ENCODE results near the gene HOXB2.

The HOXB2 gene

DNA sequence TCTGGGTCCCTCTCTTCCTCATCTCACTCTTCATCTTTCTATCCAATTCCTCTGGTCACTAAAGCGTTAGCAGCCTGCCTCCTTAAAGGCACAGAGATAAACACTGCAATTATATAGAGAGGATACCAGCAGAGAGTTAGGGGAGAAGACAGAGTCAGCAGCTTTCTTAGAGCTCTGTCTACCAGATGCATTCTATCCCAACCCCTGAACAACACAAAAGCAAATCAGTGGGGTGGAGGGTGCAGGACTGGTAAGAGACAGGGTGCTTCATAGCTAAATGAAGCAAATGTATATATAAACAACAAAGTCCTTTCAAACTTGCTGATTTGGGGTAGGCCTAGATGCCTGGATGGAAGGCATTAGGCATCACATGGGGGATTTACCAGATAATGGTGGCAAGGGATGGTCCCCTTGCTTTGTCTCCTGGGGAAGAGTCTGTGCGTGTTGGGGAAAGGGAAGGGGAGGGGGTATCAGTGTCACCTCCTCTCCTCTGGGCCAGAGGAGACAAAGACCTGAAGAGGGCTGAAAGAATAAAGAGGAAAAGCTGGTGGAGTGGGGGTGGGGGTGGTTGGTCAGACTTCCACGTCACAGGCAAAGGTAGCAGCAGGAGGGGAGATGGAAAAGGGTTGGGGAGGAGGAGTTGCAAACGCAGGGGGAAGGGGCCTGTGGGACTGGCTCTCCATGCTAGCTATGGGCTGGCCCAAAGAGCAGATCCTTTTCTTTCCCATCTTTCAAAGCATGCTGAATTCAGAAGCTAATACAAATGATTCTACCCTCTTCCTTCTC is 21.2 kb upstream of the HOXB2 start:
- DNase-seq (ENCODE audit: low read depth), result no peak

DNA sequence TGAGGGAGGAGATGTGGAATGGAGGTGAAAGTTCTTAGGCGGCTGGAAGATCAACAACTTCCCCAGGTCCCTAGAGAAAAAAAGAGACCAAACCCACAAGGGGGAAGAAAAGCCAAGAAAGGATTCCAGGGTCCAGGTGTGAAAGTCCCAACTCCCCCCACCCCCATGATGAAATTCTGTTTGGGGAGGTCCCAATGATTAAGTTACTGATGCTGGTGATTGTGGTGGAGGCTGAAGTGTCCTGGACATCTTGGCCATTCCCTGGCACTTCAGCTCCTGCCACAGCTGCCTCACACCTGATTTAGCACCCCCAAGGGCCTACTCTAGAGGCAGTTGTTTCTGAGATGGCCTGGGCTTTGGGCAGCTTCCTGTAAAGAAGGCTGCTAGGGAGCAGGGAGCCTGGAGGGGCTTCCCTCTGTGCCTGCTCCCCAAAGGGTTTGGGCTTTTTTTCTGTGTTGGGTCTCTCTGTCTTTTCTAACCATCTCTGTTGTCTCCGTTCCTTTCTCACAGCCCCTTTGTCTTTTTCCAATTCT is 20.2 kb upstream of the HOXB2 start:
- no peak for DNase-seq (ENCODE audit: low read depth)

DNA sequence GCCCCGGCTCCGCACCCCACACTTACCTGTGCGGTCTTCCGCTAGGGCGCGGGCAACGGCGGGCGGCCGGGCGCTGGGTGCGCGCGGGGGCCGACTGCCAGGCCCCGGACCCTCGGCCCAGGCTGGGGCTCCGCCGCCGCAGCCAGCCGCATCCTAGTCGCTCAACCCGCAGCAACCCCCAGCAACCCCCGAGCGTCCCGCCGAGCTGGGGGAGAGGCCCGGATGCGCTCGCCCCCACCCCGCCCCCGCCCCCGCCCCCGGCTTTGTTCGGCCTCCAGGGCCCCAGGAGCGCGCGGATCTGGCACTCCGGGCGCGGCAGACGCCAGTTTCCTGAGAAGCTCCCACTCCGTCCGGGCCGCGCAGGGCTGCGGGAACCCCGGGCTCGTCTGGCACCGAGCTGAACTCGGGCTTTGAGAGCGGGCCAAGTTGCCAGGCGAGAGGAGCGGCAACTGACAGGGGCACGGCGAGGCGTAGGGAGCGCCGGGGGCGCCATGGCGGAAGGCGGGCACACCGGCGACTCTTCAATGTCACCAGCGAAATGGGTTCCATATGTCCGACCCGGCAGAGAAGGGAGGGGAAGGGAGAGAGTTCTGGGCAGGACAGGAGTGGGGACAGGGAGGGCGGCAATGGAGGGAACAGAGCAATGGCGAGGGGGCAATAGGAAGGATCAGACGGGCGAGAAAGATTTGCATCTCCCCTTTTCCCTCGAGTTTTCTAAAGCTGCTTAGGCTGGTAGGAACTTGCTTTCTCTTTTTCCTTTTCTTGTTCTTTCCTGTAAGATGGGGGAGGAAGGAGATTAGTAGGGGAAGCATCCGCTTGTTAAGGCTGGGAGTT is 19.5 kb upstream of the HOXB2 start:
- DNase-seq (ENCODE audit: low read depth), result no peak

DNA sequence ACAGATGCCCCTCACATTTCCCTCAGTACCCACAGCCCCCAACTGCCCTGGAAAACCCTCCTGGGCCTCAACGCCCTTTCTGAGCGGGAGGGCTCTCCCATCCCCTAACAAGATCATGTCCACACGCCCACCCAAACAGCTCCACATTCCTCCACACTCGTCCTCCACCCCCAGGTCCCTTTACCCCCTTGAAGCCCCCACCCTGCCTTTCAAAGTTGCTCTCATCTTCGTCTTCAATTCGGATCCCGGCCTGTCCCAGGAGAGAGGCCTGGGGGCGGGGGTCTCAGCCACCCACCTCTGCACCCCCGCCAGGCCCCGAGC is 18.9 kb upstream of the HOXB2 start:
- no peak for DNase-seq (ENCODE audit: low read depth)

DNA sequence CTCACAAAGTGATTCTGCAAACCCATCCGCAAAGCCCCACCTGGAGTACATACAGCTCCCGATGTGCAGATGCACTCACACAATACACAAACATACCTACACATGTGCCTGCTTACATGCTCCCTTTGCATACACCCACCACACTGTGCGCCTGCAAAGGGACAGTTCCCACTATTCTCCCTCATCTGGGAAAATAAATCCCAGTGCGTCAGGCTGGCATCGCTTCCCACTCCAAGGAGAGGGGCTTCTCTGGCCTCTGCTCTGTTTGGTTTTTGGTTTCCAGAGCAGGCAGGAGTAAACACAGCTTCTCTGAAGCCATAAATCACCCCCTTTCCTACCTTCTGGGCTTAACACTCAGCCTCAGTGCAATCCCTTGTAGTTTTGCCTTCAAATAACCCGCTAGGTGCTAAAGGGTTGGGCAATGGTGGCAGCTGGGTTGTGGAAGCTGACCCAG is 18.5 kb upstream of the HOXB2 start:
- DNase-seq (ENCODE audit: low read depth), result no peak

DNA sequence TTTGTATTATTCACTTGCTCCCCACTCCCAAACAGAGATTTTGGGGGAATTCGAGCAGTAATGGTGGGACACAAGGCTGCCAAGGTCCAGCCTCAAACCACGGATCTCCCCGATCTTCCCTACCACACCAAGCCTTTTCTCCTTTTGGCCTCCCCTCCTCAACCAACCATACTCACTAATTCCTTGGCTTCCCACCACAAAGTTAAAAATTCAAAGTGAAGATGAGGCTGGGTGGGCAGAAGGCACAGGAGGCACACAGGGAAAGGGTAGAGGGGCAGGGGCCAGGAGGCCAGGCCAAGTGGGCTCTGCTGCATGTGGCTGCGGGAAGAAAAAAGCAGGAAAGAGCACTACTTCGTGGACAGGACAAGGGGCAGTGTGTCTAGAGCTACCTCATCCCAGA is 18.0 kb upstream of the HOXB2 start:
- DNase-seq (ENCODE audit: low read depth), result no peak

DNA sequence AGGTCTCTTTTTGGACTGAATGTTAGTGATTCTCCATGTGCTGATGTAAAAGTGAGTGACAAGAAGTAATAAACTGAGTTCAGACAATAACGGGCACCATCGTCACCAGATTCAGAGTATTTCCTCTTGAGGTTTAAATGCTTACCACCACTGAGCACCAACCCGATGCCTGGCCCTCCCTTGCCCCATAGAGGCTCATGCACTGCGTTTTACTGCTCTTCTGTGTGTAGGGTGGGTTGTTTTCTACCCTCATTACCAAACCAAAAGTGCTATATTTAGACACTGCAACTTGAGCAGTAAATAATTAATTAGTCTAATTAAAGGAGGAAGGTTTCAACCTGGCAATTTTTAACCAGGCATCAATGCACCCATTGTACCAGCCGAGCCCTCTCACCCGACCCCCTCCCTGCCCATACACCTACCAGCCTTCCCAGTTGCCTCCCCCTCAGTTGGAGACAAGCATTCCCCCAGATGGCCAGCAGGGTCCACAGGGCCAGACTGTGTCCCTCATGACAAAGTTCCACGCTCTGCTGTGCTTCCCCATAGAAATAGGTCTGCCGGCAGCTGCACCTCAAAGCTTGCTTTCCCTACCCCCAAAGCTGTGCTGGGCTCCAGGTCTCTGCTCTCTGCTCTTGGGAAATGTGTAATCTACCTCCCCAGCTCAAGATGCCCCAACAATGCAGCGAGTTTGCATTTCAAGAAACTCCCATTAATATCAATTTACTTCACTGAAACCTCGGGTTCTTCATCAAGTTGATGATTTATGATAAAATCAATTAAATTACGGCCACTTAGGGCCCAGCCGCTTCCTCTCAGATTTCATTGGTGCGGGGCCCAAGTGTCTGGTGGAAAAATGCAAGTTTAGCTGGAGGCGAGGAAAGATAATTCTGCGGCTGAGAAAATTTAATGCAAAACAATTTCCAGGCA is 17.2 kb upstream of the HOXB2 start:
- DNase-seq (ENCODE audit: low read depth), result no peak

DNA sequence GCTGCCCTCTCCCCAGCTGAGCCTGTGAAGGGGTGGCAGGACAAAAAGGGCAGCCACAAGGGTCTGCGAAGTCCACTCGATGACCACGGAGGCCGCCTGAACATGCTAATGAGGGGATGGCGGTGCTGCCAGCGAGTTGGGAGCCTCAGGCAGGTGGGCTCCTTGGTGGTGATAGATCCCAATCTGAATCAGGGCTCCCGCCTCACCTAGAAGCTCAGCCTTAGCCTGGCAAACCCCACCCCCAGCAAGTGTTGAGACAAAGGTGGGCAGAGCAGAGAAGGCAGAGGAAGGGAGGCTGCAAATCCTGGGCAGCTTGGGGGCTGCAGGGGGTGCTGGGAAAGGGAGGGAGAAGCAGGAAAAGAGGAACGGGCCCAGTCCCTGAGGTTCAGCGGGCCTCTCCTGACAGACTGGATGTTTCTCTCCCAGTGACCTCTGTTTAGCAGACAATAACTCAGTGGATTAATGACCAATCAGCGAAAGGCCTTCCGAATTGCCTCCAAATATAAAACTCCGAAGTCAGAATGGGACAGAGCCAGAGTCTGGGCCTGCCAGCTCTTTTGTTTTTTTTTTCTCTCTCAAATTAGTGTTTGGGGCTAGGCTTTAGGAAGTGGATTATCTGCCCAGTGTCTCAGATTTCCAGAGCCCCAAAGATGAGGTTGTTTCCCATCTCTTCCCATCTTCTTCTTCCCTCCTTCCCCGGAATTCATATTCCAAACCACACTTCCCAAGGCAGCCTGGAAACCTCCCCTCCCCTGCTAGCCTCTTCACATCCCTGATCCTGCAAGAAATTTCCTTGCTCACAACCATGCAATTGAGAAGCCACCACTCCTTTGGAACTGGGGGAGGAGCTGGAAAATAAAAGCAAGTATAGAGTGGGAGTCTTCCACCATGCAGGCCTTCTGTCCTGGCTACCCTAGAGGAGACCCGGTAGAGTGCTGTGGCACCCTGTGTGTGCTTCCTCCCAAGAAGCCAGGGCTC is 15.2 kb upstream of the HOXB2 start:
- DNase-seq (ENCODE audit: low read depth), result no peak

DNA sequence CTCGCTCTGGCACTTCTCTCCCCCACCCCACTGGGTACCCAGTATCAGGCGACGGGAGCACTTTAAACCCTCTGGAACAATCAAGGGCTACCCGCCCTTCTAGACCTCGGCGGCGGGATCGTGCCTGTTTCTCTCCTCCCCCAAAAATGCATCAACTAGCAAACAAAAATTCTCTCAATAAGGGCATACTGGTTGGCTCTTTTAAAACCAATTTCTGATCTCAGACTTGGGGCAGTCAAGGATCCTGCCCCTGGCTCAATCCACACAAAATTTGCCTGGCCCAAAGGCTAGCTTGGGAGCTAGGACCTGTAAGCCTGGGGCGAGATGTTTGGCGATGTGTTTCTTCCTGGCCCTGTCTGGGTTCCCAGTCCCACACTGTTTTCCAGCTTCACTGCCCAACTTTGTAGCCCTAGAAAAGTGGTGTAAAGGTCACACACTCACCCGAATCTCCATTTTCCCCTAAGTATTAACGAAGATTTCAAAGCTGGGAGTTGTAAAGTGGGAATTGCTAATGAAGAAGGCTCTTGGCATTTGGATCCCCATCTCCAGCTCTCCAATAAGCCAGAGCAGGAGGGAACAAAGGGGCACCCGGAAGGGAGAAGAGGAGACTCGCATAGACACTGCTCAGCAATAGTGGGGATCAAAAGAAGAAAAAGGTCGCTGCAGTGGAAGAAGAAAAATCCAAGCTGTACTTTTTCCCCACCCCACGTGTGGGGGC is 14.4 kb upstream of the HOXB2 start:
- DNase-seq (ENCODE audit: low read depth), result no peak

DNA sequence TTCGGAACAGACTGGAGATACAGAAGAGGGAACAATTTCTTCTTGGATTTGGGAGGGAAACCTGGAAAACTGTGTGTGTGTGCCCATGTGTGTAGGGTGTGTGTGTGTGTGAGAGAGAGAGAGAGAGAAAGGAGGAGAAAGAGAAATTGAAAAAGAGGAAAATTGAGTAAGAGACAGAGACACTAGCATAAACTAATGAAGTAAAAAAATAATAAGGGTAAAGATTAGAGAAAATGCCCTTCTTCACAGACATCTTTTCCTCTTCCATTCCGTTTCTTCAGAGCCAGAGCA is 13.9 kb upstream of the HOXB2 start:
- no peak for DNase-seq (ENCODE audit: low read depth)

DNA sequence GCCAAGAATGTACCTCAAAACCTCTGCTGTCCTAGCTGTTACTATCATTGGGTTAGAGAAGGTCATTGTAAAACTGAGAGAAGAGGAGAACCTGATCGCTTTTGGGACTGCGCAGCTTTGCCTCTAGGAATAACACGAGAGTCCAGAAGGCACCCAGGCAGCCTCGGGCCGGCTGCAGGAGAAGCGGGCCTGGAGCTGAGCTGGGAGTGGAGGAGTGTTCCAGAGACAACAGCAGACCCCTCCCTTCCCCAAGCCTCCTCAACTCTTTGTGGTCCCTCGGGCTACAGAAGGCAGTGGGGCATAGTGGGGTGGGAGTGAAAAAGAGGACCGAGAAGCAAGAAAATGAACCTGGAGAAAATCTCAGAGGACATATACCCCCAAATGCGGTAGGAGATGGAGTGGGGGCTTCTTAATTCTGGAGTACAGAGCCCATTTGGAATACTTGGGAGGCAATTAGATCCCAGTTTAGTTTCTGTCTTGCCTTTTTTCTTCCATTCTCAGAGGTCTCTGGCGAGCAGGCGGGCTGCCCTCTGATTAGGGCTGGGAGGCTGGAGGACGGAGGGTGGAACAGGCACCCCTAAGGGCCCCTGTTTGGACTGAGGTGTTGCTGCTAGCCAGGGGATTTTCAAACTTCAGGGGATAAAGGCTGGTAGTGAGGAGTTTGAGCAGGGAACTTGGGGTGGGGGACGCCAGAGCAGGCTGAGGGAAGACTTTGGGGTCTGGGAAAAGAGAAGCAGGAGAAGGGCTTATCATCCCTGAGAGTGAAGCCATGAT is 13.3 kb upstream of the HOXB2 start:
- no peak for DNase-seq (ENCODE audit: low read depth)

DNA sequence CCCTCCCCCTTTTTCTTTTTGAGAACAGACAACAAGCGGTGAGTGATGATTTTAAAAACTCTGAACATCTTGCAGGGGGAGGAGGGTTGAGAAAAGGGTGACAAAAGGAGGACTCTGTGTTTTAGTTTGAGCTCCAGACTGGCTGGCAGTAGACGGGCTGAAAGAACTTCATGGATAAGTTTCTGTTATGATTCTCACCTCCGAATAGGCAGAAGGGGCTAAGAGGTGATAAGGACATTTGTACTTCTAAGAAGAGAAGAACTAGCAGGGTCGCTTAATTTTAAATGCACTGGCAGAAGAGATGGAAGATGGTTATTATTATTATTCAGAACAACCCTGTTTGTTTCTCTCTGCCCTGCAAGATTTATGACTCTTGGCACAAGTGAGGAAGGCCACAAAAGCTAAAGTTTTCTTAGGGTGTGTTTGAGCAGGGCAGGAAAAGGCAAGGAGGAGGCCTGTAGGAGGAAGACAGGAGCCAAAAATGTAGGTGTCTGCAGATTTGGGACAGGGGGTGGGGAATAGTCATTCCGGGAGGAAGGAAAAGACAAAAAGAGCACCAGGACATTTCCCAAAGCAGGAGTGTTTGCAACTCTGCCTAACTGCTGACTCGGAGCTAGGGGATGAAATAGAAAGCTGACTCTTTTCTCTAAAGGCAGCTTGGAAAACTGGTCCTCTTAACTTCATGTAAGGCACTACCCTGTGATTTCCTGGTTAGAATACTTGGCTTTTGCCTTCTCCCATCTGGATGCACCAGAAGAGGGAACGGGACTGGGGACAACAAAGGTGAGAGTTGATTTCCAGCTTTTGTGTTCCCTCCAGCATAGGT is 11.9 kb upstream of the HOXB2 start:
- no peak for DNase-seq (ENCODE audit: low read depth)

DNA sequence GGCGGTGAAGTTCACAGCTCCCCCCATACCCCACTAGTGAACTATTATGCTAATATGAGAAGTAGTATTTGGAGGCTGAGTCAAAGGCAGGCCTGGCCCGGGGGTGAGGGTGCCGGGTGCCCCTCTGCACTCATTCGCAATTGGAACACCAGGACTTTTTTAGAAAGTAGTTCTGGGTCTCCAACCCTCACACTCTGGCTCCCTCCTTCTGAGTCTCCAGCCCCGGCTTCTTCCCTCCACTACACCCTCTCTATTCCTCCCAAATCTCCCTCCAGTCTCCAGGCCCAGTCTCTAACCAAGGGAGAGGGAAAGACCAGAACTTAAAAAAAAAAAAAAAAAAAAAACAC is 11.3 kb upstream of the HOXB2 start:
- no peak for DNase-seq (ENCODE audit: low read depth)

DNA sequence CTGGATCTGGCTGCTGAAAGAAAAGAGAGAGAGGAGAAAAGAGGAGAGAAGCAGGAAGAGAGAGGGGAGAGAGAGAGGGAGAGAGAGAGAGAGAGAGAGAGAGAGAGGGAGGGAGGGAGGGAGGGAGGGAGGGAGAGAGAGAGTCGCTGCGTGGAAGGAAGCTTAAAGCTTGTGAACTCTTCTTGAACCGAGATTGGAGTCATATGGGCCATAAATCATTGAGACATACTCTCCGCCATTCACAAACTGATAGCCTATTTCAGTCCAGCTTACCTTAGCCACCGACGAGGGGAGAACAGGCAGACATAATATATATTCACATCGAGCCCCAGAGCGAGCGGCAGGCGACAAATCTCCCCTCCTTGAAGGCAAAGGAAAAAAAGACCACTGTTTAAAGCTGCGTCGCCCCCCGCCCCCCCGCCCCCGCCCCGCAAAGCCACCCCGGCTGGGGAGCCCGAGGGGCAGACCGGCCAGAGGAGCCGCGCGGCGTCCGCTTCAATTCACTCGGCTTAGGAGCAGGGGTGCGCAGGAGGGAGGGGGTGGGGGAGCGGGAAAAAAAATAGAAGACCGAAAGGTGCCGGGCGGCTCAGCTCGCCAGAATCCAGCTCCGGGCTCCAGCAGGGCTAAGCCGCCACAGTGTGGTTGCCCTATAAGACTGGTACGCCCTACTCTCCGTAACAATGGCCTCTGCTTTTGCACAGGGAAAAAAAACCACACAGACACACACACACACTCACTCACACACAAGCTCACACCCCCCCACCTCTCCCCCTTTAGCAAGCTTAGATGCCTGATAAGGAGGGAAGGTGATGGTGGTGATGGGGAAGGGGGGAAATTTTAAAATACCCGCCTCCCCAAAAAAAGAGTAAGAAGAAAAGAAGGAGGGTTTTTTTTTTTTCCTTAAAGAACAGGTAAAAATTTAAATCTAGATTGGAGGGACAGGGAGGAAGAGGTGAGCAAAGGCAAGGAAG is 10.6 kb upstream of the HOXB2 start:
- no peak for DNase-seq (ENCODE audit: low read depth)

DNA sequence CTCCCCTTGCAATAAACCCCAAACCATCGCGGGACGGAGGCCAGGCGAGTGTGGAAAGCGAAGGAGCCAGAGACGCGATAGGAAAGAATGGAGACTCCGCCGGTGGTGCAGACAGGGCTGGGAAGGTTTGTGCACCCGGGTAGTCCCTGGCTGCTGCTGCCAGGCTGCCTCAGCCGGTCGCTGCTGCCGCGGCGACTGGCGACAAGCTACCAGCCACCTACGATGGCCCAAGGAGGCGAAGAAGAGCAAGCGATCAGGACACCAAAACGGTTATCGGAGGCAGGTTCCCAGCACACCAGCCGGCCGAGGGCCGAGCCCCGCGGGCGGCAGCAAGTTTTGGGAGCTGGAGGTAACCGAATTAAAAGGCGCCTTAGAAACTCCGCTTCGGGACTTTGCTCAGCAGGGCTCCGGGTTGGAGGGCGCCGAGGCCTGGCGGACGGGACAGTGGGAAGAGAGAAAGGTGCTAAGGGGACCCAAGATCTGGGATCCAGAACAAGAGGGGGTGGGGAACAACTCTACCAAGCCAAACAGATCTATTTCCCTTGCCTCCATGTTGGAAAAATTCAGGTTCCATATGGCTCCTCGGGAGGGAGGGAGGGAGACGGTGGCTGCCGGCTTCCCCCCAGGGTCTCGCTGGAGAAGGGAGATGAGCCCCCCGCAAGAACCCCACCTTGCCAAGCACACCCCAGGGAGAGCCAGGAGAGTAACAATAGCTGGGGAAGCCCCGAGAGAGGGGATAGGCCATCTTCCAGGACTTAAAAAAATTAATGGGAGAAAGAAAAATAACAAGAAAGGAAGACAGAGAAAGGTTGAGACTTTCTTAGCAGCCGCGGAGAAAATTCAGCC is 9.7 kb upstream of the HOXB2 start:
- DNase-seq (ENCODE audit: low read depth), result no peak

DNA sequence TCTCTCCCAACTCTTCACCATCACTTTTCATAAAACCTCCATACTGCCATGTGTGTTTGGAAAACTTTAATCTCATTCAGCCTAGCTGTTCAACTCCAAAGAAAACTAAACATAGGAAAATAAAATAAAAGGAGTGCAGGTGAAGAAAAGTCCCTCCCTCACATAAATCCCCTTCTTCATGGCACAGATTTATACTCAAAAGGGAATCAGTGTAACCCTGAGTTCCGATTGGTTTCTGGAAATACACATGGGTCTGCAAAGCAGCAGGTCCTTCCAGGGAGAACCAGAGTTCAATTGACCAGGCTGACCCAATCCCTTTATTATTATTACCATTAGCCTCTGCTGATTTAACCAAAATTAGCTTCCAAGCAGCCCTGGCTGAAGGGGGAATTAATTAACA is 8.9 kb upstream of the HOXB2 start:
- no peak for DNase-seq (ENCODE audit: low read depth)

DNA sequence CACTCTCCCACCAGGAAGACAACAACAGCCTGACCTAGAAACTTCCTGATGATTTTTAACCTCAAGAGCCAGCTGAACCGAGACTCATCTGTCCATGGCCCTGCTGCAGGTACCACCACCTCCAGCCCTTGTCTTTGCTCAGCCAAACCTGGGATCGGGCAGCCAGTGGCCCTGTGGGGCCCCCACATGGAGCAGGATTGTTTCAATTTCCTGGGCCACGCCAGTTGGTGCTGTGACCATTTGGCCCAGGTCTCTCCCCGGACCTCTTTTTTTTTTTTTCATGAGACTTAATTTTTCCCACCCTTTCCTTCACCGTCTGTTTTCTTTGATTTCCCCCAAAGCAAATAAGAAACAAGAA is 8.3 kb upstream of the HOXB2 start:
- no peak for DNase-seq (ENCODE audit: low read depth)

Data from T-helper 22 cell (primary cell).